Testis (tissue), 3 donors: Measurements from ENCODE around the gene DNTTIP2. TPM values are rescaled to one million over a fixed set of nuclear protein-coding genes. Genes with fewer than 3 reads are reported as not detected.

Source experiments
- DNase-seq: peaks from one replicate; pipeline ENCODE4 v3.0.0-alpha.2; 2019
- H3K27ac ChIP-seq, 2 donors: fragments of 200-600 bp; sonication (generic); one replicate each; pipeline ENCODE4 v1.5.1; 2019
- H3K27me3 ChIP-seq: fragments of 200-600 bp; sonication (generic); one replicate; pipeline ENCODE4 v1.5.1; 2019
- H3K36me3 ChIP-seq: fragments of 200-600 bp; sonication (generic); one replicate; pipeline ENCODE4 v1.5.1; 2017; ENCODE audit warnings: low read depth; ENCODE audit errors: missing control alignments
- H3K4me1 ChIP-seq: fragments of 200-600 bp; sonication (generic); one replicate; pipeline ENCODE4 v1.5.1; 2019
- H3K4me3 ChIP-seq, 2 donors: fragments of 200-600 bp; sonication (generic); one replicate each; pipeline ENCODE4 v1.5.1; 2017 to 2019
- H3K9me3 ChIP-seq: fragments of 200-600 bp; sonication (generic); one replicate; pipeline ENCODE4 v1.5.1; 2017
- POLR2A ChIP-seq: fragments of 450-650 bp; IDR thresholded peaks from one replicate; pipeline ENCODE4 v1.6.1; 2017; ENCODE audit warnings: antibody characterized with exemption, mild to moderate bottlenecking, moderate library complexity
- WGBS, 2 donors: methylation state at CpG; one replicate each; pipeline ENCODE4 v1.1.5; 2018; 5-methylcytosine and 5-hydroxymethylcytosine counted together
- intact Hi-C: fragments of 100-400 bp; cut with DNase I; formaldehyde crosslinking; loops from one replicate; pipeline ENCODE4 v1.15.1; 2023; ENCODE audit warnings: low total_unique reads
- polyA plus RNA-seq: library from polyadenylated mRNA; stranded (reverse); fragments of 350-450 nt; fragmentation: Illumina TruSeq; extraction: RNeasy Lipid Tissue Mini Kit (QIAGEN cat#74804); gene quantifications from one replicate; pipeline ENCODE4 v1.2.3, GENCODE V29; 2014; ENCODE audit warnings: low read depth, low replicate concordance; ENCODE audit not compliant: insufficient read depth
- total RNA-seq, 2 donors: library from RNA; depleted of rRNA; stranded (reverse); fragments of >200 nt; gene quantifications; one replicate each; pipeline ENCODE4 v1.2.3, GENCODE V29; 2016
- TF ChIP-seq, protein P1 (sequence below), 3 experiments: fragments of 450-650 bp in 2 of 3; fragments of 200-600 bp in 1 of 3; sonication (generic) in 1 of 3; IDR thresholded peaks; one replicate each; pipeline ENCODE4 v1.5.1; 2016 to 2019; ENCODE audit warnings: antibody characterized with exemption in 3 of 3, mild to moderate bottlenecking in 2 of 3, moderate library complexity in 1 of 3

Gene DNTTIP2
- total and polyA plus RNA-seq, 3 donors from 2014 or later = 17.0 to 35.4 (median 30.8) TPM

DNA sequence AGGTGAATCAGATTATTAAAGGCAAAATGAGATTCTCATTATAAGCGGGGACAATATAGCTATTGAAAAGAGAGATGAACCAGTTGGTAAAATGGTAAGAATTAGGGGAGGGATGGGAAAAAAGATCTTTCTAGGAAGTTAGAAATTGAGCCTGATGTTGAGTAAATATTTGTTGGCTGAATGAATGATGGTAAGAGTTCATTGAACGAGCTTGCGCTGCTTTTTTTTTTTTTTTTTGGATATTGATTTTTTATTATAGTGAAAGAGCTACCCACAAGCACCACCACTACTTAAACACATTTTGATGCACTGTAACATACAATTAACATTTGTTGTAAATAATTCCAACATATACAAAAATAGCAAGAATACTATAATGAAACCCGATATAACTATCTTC is 31.3 kb upstream of the DNTTIP2 start:
- Histone ChIP-seq H3K9me3 (no peaks in the 10 kb centered on the region), H3K36me3 (no peaks in the 10 kb centered on the region), H3K27me3 (no peaks in the 10 kb centered on the region), H3K27ac (peak overlapping the region in 1 of 2 donors; percentile 88), H3K4me1 (peaks cover 9% of the 10 kb centered on the region), H3K4me3 (peak overlapping the region; percentile 75 to 92)
- no peak for TF ChIP-seq POLR2A
- TF ChIP-seq, protein P1, sequence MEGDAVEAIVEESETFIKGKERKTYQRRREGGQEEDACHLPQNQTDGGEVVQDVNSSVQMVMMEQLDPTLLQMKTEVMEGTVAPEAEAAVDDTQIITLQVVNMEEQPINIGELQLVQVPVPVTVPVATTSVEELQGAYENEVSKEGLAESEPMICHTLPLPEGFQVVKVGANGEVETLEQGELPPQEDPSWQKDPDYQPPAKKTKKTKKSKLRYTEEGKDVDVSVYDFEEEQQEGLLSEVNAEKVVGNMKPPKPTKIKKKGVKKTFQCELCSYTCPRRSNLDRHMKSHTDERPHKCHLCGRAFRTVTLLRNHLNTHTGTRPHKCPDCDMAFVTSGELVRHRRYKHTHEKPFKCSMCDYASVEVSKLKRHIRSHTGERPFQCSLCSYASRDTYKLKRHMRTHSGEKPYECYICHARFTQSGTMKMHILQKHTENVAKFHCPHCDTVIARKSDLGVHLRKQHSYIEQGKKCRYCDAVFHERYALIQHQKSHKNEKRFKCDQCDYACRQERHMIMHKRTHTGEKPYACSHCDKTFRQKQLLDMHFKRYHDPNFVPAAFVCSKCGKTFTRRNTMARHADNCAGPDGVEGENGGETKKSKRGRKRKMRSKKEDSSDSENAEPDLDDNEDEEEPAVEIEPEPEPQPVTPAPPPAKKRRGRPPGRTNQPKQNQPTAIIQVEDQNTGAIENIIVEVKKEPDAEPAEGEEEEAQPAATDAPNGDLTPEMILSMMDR (IDR thresholded peaks at IDR 0.05) = no peak
- WGBS, 2 donors = 72 to 74% methylated on average over 4 of the region's 4 CpGs
- intact Hi-C loops = no loop called here
- DNase-seq = no peak

DNA sequence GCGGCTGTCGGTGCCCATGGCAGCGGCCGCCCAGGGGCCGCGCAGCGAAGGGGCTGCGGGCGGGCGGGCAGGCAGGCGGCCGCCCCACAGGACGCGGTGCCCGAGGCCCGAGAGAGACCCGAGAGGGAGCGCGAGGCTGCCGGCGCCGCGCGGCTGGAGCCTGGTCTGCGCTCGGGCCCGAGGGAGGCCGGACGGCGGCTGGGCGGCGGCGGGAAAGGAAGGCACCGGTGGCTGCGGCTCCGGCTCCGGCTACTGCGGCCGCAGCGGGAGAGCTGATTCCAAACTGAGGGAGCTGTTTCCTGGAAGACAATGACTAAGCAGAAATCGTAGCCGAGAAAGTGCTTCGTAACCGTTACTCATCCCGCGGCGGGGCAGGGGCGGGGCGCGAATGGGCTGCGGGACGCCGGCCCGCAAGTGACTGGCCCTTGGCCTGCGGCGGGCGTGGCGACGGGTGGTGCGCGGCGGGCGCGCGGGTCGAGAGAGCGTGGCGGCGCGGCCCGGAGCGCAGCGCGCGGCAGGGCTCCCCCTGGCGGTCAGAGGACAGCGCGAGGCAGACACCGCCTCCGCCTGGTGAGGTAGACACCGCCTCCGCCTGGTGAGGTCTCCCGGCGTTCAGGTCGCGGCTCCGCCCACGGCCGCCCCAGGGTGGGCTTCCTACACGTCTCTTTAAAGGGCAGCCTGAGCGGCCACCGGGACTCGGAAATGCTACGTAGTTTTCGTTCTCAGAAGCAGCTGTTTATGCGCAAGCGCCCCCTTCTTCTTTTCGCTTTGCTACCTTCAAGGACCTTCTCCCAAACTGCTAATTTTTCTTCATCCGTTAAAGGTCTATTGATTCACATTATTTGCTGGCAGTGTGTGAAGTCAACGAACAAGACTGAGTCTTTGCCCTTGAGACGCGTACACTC is 30.4 kb upstream of the DNTTIP2 start, which contains the start of gene GCLM:
Gene GCLM, minus strand, starts transcription at position 285 of the 905 bp plus-strand sequence. Its CDS starts 267 bp downstream, at position 18.
- peak; percentile 92 for DNase-seq
- Histone ChIP-seq H3K4me1 (peaks cover 9% of the 10 kb centered on the region), H3K4me3 (peak within 1 kb of the TSS; percentile 75 to 92), H3K36me3 (no peaks in the 10 kb centered on the region), H3K27ac (peak within 1 kb of the TSS; percentile 56 to 88), H3K9me3 (no peaks in the 10 kb centered on the region), H3K27me3 (no peaks in the 10 kb centered on the region)
- WGBS, 2 donors = 0 to 1% methylated on average over 30 to 63 of the region's 102 CpGs
- intact Hi-C loops = no loop called here
- TF ChIP-seq, protein P1 (IDR thresholded peaks at IDR 0.05) = peak; percentile 89 to 95 (median 93)
- no peak for TF ChIP-seq POLR2A

DNA sequence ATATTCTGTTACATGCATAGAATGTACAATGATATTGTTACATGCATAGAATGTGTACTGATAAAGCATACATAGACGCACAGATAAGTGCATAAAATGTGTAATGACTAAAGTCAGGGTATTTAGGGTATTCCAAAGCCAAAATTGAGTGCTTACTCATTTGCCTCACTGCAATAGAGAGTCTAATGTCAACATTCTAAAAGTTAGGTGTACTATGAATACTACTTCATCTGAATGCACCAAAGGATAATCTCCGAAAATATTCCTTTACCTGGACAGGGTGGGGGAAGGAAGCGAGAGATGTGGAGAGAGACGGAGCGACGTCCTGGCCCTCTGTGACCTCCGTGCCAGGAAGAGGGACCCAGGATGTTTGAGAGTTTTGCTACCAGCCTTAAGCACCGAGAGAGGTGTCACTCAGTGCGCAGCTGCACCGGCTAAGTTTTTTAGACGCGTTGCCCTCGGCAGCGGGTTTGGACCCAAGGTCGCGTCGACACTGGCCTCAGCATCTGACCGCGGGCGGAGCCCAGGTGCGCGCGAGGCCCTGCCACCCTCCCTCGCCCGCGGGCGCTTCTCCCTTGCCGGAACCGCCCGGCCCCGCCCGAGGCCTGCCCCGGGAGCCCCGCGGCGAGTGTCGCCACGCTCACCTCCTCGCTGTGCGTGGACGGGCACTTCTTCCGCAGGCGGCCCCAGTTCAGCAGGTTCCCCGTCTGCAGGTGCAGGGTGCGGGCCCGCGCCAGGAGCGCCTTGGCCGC is 29.6 kb upstream of the DNTTIP2 start:
- TF ChIP-seq, protein P1 (IDR thresholded peaks at IDR 0.05) = no peak
- TF ChIP-seq POLR2A = no peak
- H3K36me3 ChIP-seq = no peaks in the 10 kb centered on the region
- no peaks in the 10 kb centered on the region for H3K27me3 ChIP-seq
- peak; percentile 45 for DNase-seq
- peak overlapping the region; percentile 56 to 88 for H3K27ac ChIP-seq
- WGBS, 2 donors = 0 to 1% methylated on average over 14 to 24 of the region's 49 CpGs
- peaks cover 9% of the 10 kb centered on the region for H3K4me1 ChIP-seq
- peak overlapping the region; percentile 75 to 92 for H3K4me3 ChIP-seq
- no peaks in the 10 kb centered on the region for H3K9me3 ChIP-seq
- intact Hi-C loops = no loop called here

DNA sequence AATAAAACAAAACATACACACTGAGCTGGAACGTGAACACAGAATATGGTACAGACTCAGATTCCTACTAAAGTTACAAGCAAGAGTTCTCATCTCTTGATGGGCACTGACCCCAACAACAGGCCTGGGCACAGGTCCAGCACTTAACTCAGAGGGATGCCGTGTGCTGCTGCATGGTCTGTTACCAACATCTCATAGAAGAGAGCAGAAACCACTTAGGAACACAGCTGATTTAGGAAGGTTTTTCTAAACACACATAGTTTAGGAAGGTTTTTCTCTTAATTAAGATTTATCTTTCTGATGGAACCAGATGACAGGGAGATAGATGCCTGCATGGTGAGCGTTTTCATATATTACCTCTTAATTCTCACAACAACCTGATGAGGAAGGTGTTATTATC is 28.7 kb upstream of the DNTTIP2 start:
- Histone ChIP-seq H3K36me3 (no peaks in the 10 kb centered on the region), H3K9me3 (no peaks in the 10 kb centered on the region), H3K4me1 (peaks cover 9% of the 10 kb centered on the region), H3K27me3 (no peaks in the 10 kb centered on the region), H3K4me3 (no peak overlapping the region), H3K27ac (no peak overlapping the region)
- no peak for DNase-seq
- 40 to 52% methylated on average over 3 of the region's 3 CpGs for WGBS, 2 donors
- TF ChIP-seq, protein P1 (IDR thresholded peaks at IDR 0.05) = no peak
- TF ChIP-seq POLR2A = no peak
- intact Hi-C loops = no loop called here
